ENCODE measurements around the gene CALML5. TPM values are rescaled to one million over a fixed set of nuclear protein-coding genes. Genes with fewer than 3 reads are reported as not detected.

Gene CALML5
- polyA plus RNA-seq, 12 donors: 0.94 to 4.9 (median 4.6) TPM; not detected in 9

Other genes with a start within 250 kb of the CALML5 start
- gene UCN3, start 134.6 kb downstream of the CALML5 start, polyA plus RNA-seq (ENCODE audit: insufficient read length in 12 of 12): not detected
- 1 to 10 TPM in 1 of 12 donors, under 1 TPM in 6, not detected in 5; 0.07 to 6.0 (median 0.14) TPM for gene TUBAL3, start 94.7 kb downstream of the CALML5 start, polyA plus RNA-seq (ENCODE audit: insufficient read length in 12 of 12)
- 100 to 1,000 TPM in 9 of 12 donors, 10 to 100 TPM in 2, not detected in 1; 85.1 to 139 (median 111) TPM for gene NET1, start 87.0 kb downstream of the CALML5 start, polyA plus RNA-seq (ENCODE audit: insufficient read length in 12 of 12)
- gene CALML3, start 25.4 kb upstream of the CALML5 start, polyA plus RNA-seq (ENCODE audit: insufficient read length in 12 of 12): under 1 TPM in 10 of 12 donors, not detected in 2; 0.18 to 0.50 (median 0.33) TPM
- 10 to 100 TPM in 8 of 12 donors, 1 to 10 TPM in 3, not detected in 1; 8.0 to 14.6 (median 11.0) TPM for gene ASB13, start 167.0 kb upstream of the CALML5 start, polyA plus RNA-seq (ENCODE audit: insufficient read length in 12 of 12)
- 10 to 100 TPM in 11 of 12 donors, not detected in 1; 29.1 to 40.6 (median 34.2) TPM for gene TASOR2, start 185.3 kb upstream of the CALML5 start, polyA plus RNA-seq (ENCODE audit: insufficient read length in 12 of 12)